ENCODE measurements around the gene SH3RF3.

Gene SH3RF3

GRCh38 chr2:109129921-109130722 is 1.1 kb downstream of the SH3RF3 start:
- H3K36me3 ChIP-seq (ENCODE audit: control insufficient read depth, insufficient read depth, low read length) = no peaks in the 10 kb centered on the region
- peaks cover 3% of the 10 kb centered on the region; the same call in 1 of the 2 replicates for H3K27me3 ChIP-seq (replicated peaks; ENCODE audit: control insufficient read depth, insufficient read depth, low read length)
- no peak for DNase-seq (ENCODE audit: extremely low read depth, insufficient read length)
- H3K4me3 ChIP-seq (replicated peaks; ENCODE audit: low read depth, low read length) = no peak overlapping the region
- TF ChIP-seq CTCF (IDR thresholded peaks at IDR 0.05; ENCODE audit: insufficient read depth, low read length, poor library complexity, severe bottlenecking) = no peak

GRCh38 chr2:109130723-109130995 is 1.7 kb downstream of the SH3RF3 start:
- no peak overlapping the region for H3K4me3 ChIP-seq (replicated peaks; ENCODE audit: low read depth, low read length)
- no peak for TF ChIP-seq CTCF (IDR thresholded peaks at IDR 0.05; ENCODE audit: insufficient read depth, low read length, poor library complexity, severe bottlenecking)
- H3K27me3 ChIP-seq (replicated peaks; ENCODE audit: control insufficient read depth, insufficient read depth, low read length) = peaks cover 3% of the 10 kb centered on the region; the same call in 1 of the 2 replicates

DNA sequence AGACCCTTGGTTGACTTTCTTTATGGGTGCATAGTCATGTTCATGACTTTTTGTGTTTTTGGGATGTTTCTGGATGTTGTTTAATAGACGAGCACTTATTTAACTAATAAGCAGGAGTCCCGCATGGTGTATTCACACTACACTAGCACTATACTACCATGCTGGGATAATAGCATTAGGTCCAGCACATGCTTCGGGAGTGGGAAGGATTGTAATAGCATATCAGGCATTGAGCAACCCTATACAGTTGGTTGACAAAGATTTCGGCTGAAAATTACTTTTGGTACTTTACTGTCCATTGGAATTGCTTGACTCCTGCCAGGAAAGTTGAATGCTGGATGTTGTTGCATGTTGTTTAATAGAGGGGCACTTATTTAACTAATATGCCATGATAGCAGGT is 2.8 kb downstream of the SH3RF3 start:
- Histone ChIP-seq H3K36me3 (ENCODE audit: control insufficient read depth, insufficient read depth, low read length) (no peaks in the 10 kb centered on the region), H3K27me3 (replicated peaks; ENCODE audit: control insufficient read depth, insufficient read depth, low read length) (peaks cover 3% of the 10 kb centered on the region), H3K4me3 (replicated peaks; ENCODE audit: low read depth, low read length) (no peak overlapping the region)
- TF ChIP-seq CTCF (IDR thresholded peaks at IDR 0.05; ENCODE audit: insufficient read depth, low read length, poor library complexity, severe bottlenecking) = no peak
- no peak for DNase-seq (ENCODE audit: extremely low read depth, insufficient read length)

More at GRCh38 chr2:109130723-109130995, 1.7 kb downstream of the SH3RF3 start:
- no peaks in the 10 kb centered on the region for H3K36me3 ChIP-seq (ENCODE audit: control insufficient read depth, insufficient read depth, low read length)
- no peak for DNase-seq (ENCODE audit: extremely low read depth, insufficient read length)

DNA sequence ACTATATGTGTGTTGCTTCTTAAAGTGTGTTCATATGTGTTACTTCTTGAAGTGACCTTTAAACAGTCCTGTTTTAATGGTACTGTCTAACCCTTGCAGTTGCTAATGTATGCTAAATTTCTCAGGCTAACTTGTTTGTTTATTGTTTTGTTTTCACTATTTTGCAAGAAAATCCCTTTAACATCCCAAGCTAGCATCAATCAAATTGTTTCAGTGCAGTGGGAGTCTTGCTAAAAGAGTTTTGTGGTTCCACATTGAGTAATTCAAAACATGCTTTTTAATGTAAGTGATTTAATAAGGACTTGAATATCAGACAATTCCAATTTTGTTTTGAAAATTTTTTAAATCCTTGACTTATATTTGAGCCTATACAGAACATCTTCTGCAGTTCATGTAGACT is 3.6 kb downstream of the SH3RF3 start:
- no peak for TF ChIP-seq CTCF (IDR thresholded peaks at IDR 0.05; ENCODE audit: insufficient read depth, low read length, poor library complexity, severe bottlenecking)
- no peak for DNase-seq (ENCODE audit: extremely low read depth, insufficient read length)
- peaks cover 4% of the 10 kb centered on the region for H3K27me3 ChIP-seq (replicated peaks; ENCODE audit: control insufficient read depth, insufficient read depth, low read length)
- no peaks in the 10 kb centered on the region for H3K36me3 ChIP-seq (ENCODE audit: control insufficient read depth, insufficient read depth, low read length)
- H3K4me3 ChIP-seq (replicated peaks; ENCODE audit: low read depth, low read length) = no peak overlapping the region

DNA sequence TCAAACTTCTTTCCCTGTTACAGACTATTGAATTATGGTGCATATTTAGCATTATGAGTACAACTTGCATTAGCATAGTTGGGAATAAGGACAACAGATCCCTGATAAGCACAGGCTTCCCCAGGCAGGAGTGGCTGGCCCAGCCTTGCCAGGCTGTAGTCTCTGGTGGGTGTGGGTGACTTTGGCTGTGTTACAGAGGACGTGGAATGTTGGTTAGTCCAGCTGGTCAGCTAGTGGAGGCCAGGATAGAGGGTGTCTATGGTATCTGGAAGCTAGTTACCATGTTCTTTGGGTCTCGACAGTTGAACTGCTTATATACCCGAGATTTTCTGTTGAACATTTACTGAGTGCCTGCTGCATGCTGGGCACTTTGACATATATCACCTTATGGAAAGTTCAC is 4.7 kb downstream of the SH3RF3 start:
- H3K4me3 ChIP-seq (replicated peaks; ENCODE audit: low read depth, low read length) = no peak overlapping the region
- H3K27me3 ChIP-seq (replicated peaks; ENCODE audit: control insufficient read depth, insufficient read depth, low read length) = peaks cover 1% of the 10 kb centered on the region
- H3K36me3 ChIP-seq (ENCODE audit: control insufficient read depth, insufficient read depth, low read length) = no peaks in the 10 kb centered on the region
- no peak for DNase-seq (ENCODE audit: extremely low read depth, insufficient read length)
- TF ChIP-seq CTCF (IDR thresholded peaks at IDR 0.05; ENCODE audit: insufficient read depth, low read length, poor library complexity, severe bottlenecking) = no peak
